Stimulated activated CD8-positive, alpha-beta memory T cell treated with anti-CD3 and anti-CD28 coated beads, Interleukin-12 subunit alpha, Interleukin-12 subunit beta, amount 100 ng/mL, for 1 hour (primary cell): ENCODE data around the gene PMPCA.

Source experiments
- DNase-seq: peaks from one replicate; pipeline ENCODE4 v3.0.0-alpha.2; 2020; ENCODE audit warnings: low read depth

PMPCA gene

DNA sequence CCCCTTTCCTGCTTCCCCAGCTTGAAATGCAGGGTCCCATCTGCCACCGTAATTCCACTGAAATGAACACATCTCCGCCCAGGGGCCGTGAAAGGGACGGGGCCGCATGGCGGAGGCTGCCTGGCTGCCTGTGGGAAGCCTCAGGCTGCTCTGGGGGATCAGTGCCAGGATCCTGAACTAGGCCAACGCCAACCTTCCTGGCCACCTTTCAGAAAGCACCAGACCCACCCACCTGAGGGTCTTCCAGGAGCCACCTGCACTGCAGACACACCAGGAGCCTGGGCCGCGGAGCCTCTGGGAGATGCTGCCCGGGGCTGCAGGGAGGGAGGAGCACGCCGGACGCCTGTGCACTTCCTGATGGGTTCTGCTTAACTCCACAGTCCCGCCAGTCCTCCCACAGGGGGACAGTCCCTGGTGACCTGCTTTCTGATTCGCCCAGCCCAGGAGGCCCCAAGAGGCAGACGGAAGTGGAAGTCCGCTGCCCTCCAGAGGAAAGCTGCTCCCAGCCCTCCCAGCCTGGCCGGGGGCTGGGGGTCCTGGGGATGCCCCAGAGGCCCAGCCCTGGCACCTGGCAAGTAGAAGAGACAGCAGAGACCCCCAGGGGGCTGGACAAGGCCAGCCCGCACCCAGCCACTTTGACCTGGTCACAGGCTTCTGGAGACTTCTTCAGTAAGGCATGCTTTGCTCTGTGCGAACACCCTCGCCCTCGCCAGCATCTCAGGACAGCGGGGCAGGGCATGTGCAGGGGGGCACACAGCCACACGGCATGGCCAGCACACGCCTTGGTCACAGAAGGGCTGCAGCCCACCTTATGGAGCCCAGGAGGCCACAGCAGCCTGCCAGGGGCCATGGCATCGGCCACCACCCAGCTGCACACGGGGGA lies 36.9 kb upstream of the PMPCA start, which contains the start of gene CARD9:
TSS of gene CARD9 (minus strand) at position 370 of the 883 bp plus-strand sequence. CDS start 1,591 bp downstream, outside the sequence.
- DNase-seq, result no peak

DNA sequence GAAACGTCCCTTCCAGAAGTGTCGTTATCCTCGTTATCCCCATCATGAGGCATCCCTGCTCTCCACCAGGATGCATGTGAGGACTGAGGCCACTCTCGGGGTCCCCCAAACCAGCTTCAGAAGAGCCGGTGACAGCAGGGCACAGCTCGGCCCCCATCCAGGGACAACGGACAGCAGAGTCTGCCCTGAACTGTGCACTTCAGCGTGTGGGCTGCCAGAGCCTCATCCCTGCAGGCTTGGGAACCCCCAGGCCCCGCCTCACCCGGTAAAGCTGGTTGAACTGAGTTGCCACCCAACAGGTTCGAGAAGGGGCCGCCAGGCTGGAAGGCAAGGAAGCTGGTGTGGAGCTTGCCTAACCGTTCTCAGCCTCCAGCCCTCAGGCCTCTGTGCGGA lies 36.3 kb upstream of the PMPCA start:
- no peak for DNase-seq

DNA sequence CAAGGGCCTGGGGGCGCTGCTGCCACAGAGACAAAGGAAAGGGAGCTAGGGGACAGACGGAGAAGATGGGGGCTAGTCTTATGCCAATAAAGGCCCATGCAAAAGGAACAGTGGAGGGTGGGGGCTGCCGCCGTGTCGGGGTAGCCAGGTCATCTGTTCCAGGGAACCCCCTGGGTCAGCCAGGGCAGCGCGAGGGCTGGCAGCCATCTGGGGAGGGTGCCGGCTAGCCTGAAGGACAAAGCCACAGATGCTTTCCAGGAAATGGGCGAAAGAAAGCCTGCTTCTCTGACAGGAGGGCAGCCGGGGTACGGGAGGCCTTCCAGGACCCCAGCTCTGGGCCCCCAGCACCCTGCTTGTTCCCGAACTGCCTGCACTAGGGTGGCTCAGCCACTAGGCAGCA lies 35.4 kb upstream of the PMPCA start:
- DNase-seq, result no peak

DNA sequence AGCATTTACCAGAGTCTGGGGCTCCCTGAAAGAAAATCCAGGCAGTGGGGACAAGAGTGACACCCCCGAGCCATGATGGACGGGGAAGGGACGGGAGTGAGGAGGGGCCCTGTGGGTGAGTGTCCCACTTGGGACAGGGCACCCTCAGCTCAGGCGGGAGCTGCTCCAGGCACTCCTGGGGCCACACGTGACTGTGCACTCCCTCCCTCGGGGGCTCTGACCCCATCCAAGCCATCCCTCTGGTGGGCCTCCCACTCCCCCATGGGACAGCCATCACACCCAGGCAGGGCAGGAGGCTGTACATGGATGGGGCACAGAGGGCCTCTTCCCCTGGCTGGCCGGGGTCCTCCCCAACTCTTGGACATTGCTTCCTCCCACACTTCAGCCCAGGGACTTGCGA lies 34.0 kb upstream of the PMPCA start:
- no peak for DNase-seq

DNA sequence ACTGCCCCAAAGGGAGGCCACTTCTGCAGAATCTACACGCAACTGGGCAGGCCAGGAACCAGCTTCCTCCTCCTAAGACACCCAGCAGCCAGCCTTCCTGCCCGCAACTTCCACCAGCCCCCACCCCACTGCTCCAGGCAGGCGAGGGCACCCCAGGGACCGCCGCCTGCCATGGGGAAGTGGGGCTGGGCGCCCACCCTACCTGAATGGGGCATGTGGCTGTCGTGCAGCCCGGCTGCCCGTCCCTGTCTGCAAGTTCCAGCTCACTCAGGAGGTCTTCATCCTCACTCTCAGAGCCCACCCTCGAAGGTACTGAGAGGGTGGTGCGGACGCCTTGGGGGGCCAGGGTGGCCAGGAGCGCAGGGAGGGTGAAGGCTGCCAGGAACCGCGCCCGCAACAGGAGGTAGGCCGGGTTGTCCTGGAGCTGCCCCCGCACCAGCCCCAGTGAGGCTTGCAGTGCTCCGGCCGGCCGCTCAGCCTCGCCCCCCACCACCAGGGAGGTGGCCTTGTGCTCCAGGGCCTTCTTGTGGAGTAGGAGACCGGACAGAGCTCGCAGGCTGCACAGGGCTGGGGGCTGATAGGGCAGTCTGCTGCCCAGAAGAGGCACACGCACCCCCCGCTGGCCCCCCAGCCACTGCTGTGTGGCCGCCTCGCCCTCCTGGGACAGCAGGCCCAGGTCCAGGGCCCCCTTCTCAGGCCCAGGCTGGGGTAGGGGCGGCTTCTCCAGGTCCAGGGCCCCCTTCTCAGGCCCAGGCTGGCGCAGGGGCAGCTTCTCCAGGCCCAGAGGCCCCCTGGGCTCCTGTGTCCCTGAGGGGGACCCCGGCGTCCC lies 32.9 kb upstream of the PMPCA start:
- DNase-seq, result no peak

DNA sequence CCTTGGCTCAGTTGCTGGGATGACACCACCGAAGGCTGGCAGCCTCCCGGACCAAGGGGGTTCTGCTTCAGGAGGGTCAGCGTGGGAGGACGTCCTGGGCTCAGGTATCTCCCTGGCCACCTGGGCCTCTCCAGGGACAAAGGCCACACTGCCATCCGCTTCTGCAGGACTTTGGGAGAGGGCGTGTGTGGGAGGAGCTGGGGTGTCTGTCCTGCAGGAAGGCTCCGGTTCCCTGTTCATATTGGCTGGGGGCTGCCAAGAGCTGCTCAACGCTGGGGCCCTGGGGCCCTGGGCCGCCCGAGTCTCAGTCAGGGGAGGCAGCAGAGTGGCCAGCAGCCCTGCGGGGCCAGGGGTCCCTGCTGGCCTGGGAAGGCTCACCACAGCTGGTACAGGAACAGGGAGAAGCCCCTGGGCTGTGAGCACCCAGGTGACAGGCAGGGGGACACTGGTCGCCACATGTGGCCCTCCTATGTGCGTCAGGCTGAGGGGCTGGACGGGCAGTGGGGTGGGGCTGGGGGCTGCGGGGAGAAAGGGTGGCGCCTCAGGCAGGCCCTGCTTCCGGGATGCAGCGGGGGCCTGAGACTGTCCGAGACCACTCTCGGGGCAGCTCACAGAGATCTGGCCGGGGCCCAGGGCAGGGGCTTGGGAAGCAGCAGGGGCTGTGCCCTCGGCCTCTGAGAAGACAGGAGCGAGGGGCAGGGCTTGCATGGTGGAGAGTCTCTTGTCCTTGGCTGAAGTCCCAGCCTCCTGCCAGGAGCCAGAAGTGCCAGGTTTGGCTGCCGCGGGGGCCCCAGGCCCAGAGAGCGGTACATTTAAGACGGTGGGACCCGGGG lies 32.1 kb upstream of the PMPCA start:
- DNase-seq, result no peak

DNA sequence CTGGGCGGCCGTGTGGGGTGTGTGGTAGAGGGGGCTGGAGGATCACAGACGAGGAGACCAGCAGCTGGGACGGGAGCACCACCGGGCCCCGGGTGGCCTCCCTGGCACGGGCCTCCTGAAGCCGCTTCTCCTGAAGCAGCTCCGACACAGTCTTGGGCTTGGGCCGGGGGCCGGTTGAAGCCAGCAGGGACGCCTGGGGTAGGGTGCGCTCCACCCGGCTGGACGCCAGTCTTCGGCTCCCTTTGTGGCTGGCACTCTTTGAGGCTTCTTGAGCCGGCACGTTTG lies 31.5 kb upstream of the PMPCA start:
- DNase-seq, result no peak

DNA sequence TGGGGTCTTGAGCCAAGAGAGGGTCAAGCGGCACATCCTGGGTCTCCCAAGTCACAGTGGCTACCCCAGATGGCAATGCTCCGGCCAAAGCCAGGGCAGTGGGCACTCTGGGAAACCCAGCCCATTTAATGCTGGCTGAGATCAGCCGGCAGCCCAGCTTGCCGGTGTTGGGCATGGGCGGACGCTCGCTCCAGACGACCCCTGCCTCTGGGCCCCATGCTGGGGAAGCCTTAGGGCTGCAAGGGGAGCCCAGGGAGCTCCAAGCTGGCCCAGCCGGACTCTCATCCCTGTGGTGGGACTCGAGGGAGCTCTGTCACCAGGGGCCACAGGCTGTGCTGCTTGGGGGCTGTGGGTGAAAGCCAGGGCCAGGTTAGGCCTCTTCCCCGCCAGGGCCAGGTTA lies 31.1 kb upstream of the PMPCA start:
- no peak for DNase-seq

DNA sequence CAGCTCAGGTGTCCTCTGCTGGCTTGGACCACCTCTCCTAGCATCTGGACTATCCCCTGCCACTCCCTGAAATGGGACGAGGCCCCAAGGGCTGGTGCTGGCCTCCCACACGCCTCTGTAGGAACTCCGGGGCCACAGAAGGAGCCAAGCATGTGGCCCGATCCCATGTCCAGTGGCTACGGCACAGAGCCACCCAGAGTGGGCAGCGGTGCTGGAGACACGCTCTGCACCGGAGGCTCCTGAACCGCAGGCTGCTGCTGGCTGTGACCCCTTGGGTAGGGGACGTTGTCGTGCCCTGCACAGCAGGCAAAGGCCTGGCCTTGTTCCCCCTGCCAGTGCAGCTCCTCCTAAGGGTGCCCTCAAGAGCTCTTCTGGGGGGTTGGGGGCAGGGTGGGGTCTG lies 30.6 kb upstream of the PMPCA start:
- no peak for DNase-seq

DNA sequence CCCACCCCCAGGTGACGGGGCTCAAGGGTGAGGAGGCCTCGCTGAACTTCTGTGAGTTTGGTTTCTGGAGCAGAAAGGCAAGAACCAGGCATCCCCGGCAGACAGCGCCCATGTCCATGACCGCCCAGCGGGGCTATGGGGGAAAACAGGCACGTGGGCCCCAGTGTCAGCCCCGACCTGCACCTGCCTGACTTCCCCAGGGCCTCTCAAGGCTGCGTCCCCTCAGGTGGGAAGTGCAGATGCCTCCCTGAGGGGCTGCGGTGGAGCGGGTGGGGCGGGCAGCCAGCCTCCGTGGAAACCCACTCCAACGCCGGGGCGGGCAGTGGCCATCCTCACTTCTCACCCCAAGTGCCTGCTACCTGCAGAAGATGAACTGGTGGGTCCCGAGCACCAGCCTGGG lies 30.1 kb upstream of the PMPCA start:
- DNase-seq, result no peak

DNA sequence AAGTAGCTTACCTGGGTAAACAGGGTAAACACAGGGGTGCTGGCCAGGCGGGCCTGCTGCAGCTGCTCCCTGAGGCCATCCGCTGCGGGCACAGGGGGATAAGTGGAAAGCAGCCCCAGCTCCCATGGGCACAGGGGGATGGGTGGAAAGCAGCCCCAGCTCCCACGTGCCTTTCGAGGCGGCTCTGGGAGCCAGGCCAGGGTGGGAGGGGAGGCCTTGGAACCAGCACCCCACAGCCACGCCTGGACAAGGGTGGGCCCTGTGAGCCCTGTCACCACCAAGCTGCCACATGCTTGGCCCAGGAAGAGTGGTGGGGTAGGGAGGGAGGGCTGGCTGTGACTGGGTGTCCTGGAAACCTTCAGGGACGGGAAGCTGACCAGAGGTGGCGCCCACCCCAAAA lies 29.1 kb upstream of the PMPCA start:
- no peak for DNase-seq

DNA sequence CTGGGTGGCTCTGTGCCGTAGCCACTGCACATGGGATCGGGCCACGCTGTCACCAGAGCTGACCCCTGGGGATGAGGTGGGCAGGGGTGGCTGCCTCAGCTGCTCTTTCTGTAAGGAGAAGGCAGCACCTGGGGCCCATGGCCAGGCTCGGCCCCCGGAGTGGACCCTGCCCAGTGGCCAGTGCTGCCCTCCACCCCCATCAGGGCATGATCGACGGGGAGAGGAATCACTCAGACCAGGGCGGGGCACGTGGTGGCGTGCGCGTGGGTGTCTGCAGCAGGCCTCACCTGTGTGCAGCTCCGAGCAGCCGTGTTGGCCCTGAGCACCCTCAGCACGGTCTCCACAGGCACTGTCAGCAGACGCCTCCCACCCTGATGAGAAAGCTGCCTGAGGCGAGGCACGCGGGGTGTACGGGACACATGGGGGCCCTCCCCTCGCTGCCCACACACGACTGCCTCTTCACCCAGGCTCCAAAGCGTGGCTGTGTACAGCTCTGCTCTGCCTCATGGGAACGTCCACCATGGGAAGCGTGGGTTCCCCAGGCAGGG lies 28.4 kb upstream of the PMPCA start:
- DNase-seq, result no peak

DNA sequence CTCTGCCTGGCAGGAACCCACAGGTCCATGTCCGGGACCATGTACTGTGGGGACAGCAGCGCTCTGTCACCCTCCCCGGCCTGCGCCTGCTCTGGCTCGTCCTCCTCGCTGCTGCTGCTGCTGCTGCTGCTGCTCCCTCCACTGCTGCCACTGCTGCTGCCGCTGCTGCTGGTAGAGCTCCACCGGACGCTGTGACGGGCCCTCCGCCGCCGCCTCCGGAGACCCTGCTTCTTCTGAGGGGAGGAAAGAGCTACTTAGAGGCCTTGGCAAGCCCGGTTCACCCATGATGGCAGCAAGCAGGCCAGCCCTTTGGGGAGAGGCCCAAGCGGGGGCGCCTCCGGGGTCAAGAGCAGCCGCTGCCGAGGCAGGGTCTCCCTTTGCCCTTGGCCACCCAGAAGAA lies 27.0 kb upstream of the PMPCA start:
- DNase-seq, result no peak

DNA sequence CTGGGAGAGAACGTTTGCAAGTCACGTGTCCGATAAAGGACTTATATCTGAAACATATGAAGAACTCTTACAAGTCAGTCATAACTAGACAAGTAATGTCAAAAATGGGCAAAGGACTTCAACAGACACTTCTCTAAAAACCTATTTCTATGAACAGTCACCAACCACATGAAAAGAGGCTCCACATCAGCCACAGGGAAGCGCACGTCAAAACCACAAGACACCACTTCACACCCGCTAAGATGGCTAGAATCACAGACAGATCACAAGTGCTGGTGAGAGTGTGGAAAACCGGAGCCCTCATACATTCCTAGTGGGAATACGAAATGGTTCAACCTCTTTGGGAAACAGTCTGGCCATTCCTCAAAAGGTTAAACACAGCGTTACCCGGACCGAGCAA lies 25.4 kb upstream of the PMPCA start:
- no peak for DNase-seq

DNA sequence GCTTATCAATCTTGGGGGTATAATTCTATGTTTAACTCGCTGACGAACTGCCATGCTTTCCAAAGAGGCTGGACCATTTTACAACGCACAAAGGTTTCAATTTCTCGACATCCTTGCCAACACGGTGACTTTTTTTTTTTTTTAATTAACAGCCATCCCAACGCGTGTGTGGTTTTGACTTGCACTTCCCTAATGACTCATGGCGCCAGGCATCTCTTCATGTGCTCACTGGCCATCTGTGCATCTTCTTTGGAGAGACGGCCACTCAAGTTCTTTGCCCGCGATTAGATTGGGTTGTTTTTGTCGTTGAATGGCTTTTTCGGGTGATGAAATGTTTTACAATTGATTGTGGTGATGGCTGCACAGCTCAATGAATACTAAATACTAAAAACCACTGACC lies 24.4 kb upstream of the PMPCA start:
- no peak for DNase-seq

DNA sequence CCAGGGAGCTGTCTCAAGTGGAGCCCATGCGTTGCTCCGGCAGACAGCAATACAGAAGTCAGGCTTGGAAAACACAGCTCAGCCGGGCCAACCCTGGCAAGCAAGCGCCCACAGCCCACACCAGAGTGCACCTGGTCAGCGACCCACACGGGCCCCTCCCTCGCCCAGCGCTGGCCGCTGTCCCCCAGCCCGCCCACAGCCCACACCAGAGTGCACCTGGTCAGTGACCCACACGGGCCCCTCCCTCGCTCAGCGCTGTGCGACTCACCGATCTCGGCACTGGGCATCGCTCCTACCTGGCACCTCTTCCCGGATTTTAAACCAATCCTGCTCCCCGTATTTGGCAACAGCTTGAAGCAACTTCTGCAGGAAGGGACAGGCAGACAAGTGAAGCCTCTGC lies 23.2 kb upstream of the PMPCA start:
- DNase-seq, result no peak

DNA sequence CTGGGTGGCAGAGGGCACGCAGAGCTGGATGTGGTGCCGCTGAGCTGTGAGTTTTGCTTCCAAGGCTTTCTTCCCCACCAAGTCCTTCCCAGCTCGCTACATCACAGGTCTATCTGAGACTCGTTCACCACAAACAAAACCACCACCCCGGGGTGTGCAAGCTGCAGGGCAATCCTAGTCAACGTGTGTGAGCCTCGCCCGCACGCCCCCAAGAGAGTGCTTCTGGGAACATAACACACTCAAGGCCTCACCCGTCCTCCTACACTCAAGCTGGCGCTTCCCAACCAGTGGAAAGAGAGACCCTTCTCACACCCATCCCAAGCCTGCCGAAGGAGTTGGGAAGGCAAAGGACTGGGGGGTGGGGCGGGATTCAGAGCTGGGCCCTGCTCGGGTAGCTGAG lies 21.1 kb upstream of the PMPCA start:
- no peak for DNase-seq

DNA sequence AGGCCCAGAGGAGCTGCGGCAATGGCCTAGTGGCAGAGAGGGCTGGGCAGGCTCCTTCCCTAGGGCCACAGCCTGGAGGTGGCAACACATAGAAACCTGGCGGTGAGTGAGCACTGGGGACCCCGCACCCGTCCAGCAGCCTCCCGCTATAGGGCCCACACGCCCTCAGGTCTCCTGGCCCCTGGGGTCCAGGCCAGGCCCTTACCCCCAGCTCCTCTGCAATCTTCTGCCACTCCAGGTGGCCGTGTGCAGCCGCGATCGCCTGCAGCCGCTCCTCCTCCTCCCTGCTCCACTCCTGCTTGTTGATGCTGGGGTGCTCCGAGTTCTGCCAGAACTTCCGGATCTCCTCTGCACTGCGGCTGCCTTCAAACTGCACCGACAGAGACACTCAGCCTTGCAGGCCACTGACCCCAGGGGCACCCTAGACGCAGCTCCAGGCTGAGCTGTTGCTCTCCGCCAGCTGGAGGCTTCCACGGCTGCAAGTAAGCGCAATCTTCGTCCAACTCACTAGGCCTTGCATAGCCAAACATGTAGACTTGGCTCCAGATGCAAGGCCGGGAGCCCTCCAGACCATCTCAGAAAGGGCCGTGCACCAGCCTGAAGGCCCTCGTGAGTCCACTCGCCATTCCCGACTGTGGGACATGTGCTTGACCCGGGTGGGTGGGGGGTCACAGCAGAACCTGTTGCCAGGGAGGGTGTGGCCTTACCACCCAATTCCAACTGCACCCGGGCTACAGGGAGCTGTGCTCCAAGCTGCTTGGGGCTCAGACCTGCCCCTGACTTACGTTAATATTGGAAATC lies 18.5 kb upstream of the PMPCA start:
- DNase-seq, result no peak

DNA sequence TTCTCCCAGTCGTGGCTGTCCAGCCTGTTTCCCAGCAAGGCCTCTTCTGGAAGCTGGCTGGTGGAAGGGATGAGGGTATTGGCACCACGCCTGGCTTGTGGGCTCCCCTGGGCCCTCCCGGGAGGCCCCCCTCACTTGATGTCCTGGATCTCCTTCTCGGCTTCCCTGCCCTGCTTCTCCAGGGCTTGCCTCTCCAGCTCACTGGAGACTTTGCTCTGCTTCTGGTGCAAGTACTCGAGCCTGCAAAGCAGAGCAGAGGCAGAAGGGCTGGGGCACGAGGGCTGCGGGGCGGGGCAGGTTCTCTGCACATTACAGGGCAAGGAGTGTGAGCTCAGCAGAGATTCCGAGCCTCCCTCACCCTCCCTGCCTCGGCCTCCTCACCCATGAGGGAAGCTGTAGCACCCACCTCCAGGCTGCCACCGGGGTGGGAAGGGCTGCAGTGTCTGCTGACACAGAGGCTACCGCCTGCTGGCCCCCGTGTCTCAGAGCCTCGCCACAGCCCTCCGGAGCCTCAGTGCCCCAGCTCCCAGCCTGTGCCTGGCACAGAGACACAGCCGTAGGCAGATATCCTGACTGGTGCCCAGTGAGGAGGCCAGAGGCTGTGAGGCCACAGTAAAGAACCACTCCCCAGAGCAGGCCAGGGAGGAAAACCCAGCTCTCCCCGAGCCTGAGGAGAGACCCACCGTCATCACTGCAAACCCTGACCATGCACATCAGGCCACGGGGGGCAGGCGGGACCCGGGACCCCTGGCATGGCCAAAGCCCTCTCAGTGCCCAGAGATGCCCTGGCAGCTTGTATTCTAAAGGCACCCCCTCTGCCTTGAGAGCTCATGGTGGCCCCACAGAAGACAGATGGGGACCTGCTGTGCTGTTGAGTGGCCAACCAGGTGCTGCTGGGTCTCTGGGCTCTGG lies 17.7 kb upstream of the PMPCA start:
- no peak for DNase-seq

DNA sequence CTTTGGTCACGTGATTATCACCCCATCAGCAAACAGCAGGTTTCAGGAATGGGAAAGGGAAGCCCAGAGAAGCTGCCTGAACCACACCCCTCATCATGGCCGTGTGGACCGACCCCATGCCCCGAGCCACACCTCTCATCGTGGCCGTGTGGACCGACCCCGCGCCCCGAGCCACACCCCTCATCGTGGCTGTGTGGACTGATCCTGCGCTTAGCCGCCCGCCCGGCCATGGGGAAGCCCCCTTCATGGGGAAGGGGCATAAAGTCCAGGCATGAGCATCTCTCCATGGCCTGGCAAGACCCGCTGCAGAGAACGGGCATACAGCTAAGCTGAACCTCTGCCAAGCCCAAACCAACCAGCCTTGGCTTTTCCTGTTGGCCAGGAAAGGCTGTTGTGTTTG lies 16.9 kb upstream of the PMPCA start:
- no peak for DNase-seq
